Osteoblast (primary cell): ENCODE data around the gene USP50. TPM values are rescaled to one million over a fixed set of nuclear protein-coding genes. Genes with fewer than 3 reads are reported as not detected.

Experiments used
- DNase-seq: peaks from one replicate; pipeline ENCODE4 v3.0.0; 2011; ENCODE audit warnings: low spot score, mixed read lengths; ENCODE audit not compliant: insufficient read length; ENCODE audit errors: missing footprints
- H2AFZ ChIP-seq: 2 replicates; pipeline ENCODE4 v1.6.0; 2011; ENCODE audit warnings: mild to moderate bottlenecking, low read length
- H3K27ac ChIP-seq: 2 replicates; pipeline ENCODE4 v1.5.1; 2011; ENCODE audit warnings: mild to moderate bottlenecking, low read depth, low read length, moderate library complexity
- H3K27me3 ChIP-seq: 2 replicates; pipeline ENCODE4 v1.6.0; 2012; ENCODE audit warnings: mild to moderate bottlenecking, control low read depth, inconsistent platforms, low read length, moderate library complexity; ENCODE audit not compliant: insufficient read depth
- H3K36me3 ChIP-seq: 2 replicates; pipeline ENCODE4 v1.5.1; 2011; ENCODE audit warnings: mild to moderate bottlenecking, low read length, control low read depth, moderate library complexity; ENCODE audit not compliant: insufficient read depth
- H3K4me1 ChIP-seq: 2 replicates; pipeline ENCODE4 v1.5.1; 2011; ENCODE audit warnings: mild to moderate bottlenecking, low read length, control low read depth, moderate library complexity; ENCODE audit not compliant: insufficient read depth
- H3K4me2 ChIP-seq: 2 replicates; pipeline ENCODE4 v1.6.0; 2011; ENCODE audit warnings: mild to moderate bottlenecking, low read length; ENCODE audit not compliant: insufficient read depth
- H3K4me3 ChIP-seq: fragments of 200-600 bp; sonication (generic); 3 replicates; pipeline ENCODE4 v1.5.1; 2012; ENCODE audit warnings: mild to moderate bottlenecking, low read length, inconsistent platforms; ENCODE audit not compliant: insufficient read depth
- H3K79me2 ChIP-seq: 2 replicates; pipeline ENCODE4 v1.6.0; 2012; ENCODE audit warnings: mild to moderate bottlenecking, low read length, control low read depth, inconsistent platforms; ENCODE audit not compliant: insufficient read depth
- H3K9me3 ChIP-seq: 2 replicates; pipeline ENCODE4 v1.5.1; 2011; ENCODE audit warnings: low read depth, low read length, control low read depth
- H4K20me1 ChIP-seq: 2 replicates; pipeline ENCODE4 v1.6.0; 2012; ENCODE audit warnings: mild to moderate bottlenecking, low read length, control low read depth; ENCODE audit not compliant: insufficient read depth
- total RNA-seq: library from RNA; depleted of rRNA; stranded (reverse); fragments of >200 nt; gene quantifications from 2 replicates; pipeline ENCODE4 v1.2.3, GENCODE V29; 2012
- TF ChIP-seq, protein P1 (sequence below): IDR thresholded peaks from 2 replicates; pipeline ENCODE4 v1.5.1; 2011; ENCODE audit warnings: mild to moderate bottlenecking, low read depth, low read length, moderate library complexity; ENCODE audit errors: extremely low read depth

USP50 gene
- total RNA-seq, 1 donor, result 1.1 TPM

DNA sequence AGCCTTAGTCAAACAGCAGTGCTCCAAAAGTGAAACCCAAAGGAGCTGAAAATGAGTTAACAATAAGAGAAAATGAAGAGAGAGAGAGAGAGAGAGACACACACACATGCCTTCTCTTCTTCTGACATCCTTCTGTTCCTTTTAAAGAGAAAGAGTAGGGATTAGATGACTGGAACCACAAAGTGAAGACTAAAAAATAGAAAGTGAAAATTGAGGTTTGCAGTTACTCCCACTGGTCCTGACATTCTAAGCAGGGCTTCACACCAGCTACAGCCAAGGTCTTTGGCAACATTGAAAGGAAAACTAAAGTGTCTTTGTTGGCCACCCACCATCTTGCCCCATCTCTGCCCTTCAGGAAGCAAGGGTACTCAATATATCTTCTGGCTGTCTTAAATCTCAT is 59.2 kb downstream of the USP50 start:
- DNase-seq, result no peak
- no peaks in the 10 kb centered on the region for H3K9me3 ChIP-seq
- no peaks in the 10 kb centered on the region for H4K20me1 ChIP-seq
- no peak overlapping the region for H3K4me3 ChIP-seq
- H3K36me3 ChIP-seq, result peaks cover 50% of the 10 kb centered on the region
- no peaks in the 10 kb centered on the region for H3K79me2 ChIP-seq
- no peak overlapping the region for H3K27ac ChIP-seq
- no peak overlapping the region for H3K4me2 ChIP-seq
- H3K27me3 ChIP-seq, result no peaks in the 10 kb centered on the region
- H2AFZ ChIP-seq, result no peak overlapping the region
- TF ChIP-seq, protein P1, sequence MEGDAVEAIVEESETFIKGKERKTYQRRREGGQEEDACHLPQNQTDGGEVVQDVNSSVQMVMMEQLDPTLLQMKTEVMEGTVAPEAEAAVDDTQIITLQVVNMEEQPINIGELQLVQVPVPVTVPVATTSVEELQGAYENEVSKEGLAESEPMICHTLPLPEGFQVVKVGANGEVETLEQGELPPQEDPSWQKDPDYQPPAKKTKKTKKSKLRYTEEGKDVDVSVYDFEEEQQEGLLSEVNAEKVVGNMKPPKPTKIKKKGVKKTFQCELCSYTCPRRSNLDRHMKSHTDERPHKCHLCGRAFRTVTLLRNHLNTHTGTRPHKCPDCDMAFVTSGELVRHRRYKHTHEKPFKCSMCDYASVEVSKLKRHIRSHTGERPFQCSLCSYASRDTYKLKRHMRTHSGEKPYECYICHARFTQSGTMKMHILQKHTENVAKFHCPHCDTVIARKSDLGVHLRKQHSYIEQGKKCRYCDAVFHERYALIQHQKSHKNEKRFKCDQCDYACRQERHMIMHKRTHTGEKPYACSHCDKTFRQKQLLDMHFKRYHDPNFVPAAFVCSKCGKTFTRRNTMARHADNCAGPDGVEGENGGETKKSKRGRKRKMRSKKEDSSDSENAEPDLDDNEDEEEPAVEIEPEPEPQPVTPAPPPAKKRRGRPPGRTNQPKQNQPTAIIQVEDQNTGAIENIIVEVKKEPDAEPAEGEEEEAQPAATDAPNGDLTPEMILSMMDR, result no peak
- no peaks in the 10 kb centered on the region for H3K4me1 ChIP-seq

DNA sequence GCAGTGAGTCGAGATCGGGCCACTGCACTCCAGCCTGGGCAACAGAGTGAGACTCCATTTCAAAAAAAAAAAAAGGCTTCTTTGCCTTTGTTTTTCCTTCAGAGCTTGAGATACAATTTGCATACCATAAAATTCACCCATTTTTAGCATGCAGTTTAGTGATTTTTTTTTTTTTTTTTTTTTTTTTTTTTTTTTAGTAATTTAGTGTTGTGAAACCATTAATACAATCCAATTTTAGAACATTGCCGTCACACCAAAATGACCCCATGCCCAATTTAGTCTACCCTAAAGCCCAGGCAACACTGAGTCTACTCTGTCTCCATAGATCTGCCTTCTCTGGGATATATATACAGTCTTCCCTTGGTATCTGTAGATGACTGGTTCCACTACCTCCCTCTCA is 61.1 kb downstream of the USP50 start:
- no peaks in the 10 kb centered on the region for H3K9me3 ChIP-seq
- no peaks in the 10 kb centered on the region for H3K27me3 ChIP-seq
- H3K27ac ChIP-seq, result no peak overlapping the region
- no peaks in the 10 kb centered on the region for H3K79me2 ChIP-seq
- TF ChIP-seq, protein P1, result no peak
- no peaks in the 10 kb centered on the region for H4K20me1 ChIP-seq
- peaks cover 54% of the 10 kb centered on the region for H3K36me3 ChIP-seq
- H2AFZ ChIP-seq, result no peak overlapping the region
- no peak overlapping the region for H3K4me2 ChIP-seq
- no peak overlapping the region for H3K4me3 ChIP-seq
- no peaks in the 10 kb centered on the region for H3K4me1 ChIP-seq
- no peak for DNase-seq

DNA sequence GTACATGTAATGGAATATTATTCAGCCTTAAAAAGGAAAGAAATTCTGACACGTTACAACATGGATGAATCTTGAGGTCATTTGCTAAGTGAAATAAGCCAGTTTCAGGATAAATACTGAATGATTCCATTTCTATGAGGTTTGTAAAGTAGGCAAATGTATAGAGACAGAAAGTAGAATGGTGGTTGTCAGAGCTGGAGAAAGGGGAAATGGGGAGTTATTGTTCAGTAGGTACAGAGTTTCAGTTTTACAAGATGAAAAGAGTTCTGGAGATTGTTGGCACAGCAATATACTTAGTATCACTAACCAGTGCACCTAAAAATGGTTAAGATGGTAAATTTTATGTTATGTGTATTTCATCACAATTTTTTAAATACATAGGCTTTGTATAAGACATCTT is 61.7 kb downstream of the USP50 start:
- Histone ChIP-seq H2AFZ (no peak overlapping the region), H3K36me3 (peaks cover 48% of the 10 kb centered on the region), H4K20me1 (no peaks in the 10 kb centered on the region), H3K27me3 (no peaks in the 10 kb centered on the region), H3K27ac (no peak overlapping the region), H3K4me1 (no peaks in the 10 kb centered on the region), H3K9me3 (no peaks in the 10 kb centered on the region), H3K4me3 (no peak overlapping the region), H3K79me2 (no peaks in the 10 kb centered on the region), H3K4me2 (no peak overlapping the region)
- TF ChIP-seq, protein P1, result no peak
- DNase-seq, result peak; percentile 31

DNA sequence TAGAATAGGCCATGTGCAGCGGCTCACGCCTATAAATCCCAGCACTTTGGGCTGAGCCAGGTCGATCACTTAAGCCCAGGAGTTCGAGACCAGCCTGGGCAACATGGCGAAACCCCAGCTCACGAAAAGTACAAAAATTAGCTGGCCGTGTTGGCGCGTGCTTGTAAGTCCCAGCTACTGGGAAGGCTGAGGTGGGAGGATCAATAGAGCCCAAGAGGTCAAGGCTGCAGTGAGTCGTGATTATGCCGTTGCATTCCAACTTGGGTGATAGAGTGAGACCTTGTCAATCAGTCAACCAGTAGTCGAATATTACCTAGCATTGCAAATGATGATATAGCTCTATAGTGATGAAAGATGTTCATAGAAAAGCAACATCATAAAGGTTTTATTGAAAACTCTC is 70.3 kb downstream of the USP50 start:
- peaks cover 22% of the 10 kb centered on the region for H3K36me3 ChIP-seq

More for the DNA sequence above, 70.3 kb downstream of the USP50 start:
- no peaks in the 10 kb centered on the region for H3K79me2 ChIP-seq
- no peaks in the 10 kb centered on the region for H4K20me1 ChIP-seq
- no peak overlapping the region for H3K4me2 ChIP-seq
- no peak for DNase-seq
- H3K27me3 ChIP-seq, result no peaks in the 10 kb centered on the region
- no peak overlapping the region for H3K4me3 ChIP-seq
- H3K4me1 ChIP-seq, result no peaks in the 10 kb centered on the region
- no peaks in the 10 kb centered on the region for H3K9me3 ChIP-seq
- H3K27ac ChIP-seq, result no peak overlapping the region
- TF ChIP-seq, protein P1, result no peak
- no peak overlapping the region for H2AFZ ChIP-seq
